ENCODE data around the gene DMGDH.
A peak's percentile ranks its signal among the peaks of the same experiment; 100 is the strongest.

The DMGDH gene

DNA sequence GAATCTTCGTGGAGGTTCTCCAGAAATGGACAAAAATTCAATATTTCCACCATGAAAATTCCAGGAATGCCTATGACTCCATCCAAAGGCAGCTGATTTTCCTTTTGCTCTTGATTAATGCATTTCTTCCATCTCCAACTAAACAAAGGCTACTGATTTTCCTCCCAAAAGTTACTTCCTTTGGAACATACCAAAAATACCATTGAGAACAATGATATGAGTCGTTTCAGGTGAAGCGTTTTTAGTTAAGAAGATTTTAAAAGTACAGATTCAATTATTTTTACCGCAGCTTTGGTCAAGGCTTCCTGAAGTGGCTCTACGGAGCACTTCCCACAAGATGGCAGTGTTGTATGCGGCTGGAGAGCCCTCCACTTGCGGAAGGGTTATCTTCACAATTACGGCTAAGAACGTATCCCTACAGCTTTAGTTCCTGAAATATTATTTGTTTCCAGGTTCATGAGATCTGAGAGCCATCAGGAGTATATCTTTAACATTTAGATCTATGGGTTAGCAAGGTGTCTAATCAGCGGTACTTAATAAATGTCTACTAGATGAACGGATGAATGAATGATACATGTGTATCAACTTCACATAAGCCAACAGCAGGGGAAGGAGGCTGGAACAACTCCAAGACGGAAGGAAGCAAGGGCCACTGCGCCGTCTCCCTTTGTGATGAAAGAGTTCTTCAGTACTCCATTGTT lies 48.5 kb downstream of the DMGDH start:
- Mint-ChIP-seq H3K9me3 (no peaks in the 10 kb centered on the region), H3K27ac (peak overlapping the region in 1 of 3 experiments; percentile 49), H3K4me1 (peaks cover 26% of the 10 kb centered on the region), H3K27me3 (ENCODE audit: low read depth) (peaks cover 30% of the 10 kb centered on the region), H3K4me3 (peak overlapping the region; percentile 20 to 39 (median 36)), H3K36me3 (ENCODE audit: low read depth) (no peaks in the 10 kb centered on the region)
- TF ChIP-seq, protein P1, sequence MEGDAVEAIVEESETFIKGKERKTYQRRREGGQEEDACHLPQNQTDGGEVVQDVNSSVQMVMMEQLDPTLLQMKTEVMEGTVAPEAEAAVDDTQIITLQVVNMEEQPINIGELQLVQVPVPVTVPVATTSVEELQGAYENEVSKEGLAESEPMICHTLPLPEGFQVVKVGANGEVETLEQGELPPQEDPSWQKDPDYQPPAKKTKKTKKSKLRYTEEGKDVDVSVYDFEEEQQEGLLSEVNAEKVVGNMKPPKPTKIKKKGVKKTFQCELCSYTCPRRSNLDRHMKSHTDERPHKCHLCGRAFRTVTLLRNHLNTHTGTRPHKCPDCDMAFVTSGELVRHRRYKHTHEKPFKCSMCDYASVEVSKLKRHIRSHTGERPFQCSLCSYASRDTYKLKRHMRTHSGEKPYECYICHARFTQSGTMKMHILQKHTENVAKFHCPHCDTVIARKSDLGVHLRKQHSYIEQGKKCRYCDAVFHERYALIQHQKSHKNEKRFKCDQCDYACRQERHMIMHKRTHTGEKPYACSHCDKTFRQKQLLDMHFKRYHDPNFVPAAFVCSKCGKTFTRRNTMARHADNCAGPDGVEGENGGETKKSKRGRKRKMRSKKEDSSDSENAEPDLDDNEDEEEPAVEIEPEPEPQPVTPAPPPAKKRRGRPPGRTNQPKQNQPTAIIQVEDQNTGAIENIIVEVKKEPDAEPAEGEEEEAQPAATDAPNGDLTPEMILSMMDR (IDR thresholded peaks at IDR 0.05; ENCODE audit: unreplicated experiment in 3 of 3), result peak; percentile 86 to 94 (median 90)

DNA sequence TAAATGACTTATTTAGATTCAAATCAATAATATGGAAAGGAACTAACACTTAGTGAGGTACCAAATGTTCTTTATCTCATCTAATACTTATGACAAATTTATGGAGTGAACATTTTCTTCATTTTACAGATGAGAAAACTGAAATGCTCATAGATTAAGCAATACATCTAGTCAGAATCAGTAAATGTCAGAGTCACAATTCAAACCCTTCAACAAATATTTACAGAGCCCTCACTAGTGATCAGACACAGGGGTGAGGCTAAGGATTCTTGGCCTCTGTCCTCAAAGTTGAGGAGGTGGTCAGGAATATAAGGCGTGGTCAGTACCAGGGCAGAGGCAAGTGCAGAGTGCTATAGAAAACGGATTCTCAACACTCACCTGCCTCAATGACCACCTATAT lies 54.8 kb downstream of the DMGDH start:
- Mint-ChIP-seq H3K9me3 (peaks cover 11% of the 10 kb centered on the region), H3K27me3 (ENCODE audit: low read depth) (peaks cover 8% of the 10 kb centered on the region), H3K36me3 (ENCODE audit: low read depth) (no peaks in the 10 kb centered on the region), H3K4me3 (no peak overlapping the region), H3K4me1 (no peaks in the 10 kb centered on the region), H3K27ac (no peak overlapping the region)
- TF ChIP-seq, protein P1 (IDR thresholded peaks at IDR 0.05; ENCODE audit: unreplicated experiment in 3 of 3), result no peak

DNA sequence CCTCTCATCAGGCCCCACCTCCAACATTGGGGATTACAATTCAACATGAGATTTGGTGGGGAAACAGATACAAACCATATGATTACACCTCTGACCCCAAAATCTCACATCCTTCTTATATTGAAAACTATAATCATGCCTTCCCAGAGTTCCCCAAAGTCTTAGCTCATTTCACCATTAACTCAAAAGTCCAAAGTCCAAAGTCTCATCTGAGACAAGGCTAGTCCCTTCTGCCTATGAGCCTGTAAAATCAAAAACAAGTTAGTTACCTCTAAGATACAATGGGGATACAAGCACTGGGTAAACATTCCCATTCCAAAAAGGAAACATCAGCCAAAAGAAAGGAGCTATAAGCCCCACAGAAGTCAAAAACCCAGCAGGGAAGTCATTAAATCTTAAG lies 57.6 kb downstream of the DMGDH start:
- Mint-ChIP-seq H3K9me3 (peaks cover 11% of the 10 kb centered on the region), H3K4me3 (no peak overlapping the region), H3K36me3 (ENCODE audit: low read depth) (no peaks in the 10 kb centered on the region), H3K27me3 (ENCODE audit: low read depth) (no peaks in the 10 kb centered on the region), H3K27ac (no peak overlapping the region), H3K4me1 (no peaks in the 10 kb centered on the region)
- TF ChIP-seq, protein P1 (IDR thresholded peaks at IDR 0.05; ENCODE audit: unreplicated experiment in 3 of 3), result no peak

DNA sequence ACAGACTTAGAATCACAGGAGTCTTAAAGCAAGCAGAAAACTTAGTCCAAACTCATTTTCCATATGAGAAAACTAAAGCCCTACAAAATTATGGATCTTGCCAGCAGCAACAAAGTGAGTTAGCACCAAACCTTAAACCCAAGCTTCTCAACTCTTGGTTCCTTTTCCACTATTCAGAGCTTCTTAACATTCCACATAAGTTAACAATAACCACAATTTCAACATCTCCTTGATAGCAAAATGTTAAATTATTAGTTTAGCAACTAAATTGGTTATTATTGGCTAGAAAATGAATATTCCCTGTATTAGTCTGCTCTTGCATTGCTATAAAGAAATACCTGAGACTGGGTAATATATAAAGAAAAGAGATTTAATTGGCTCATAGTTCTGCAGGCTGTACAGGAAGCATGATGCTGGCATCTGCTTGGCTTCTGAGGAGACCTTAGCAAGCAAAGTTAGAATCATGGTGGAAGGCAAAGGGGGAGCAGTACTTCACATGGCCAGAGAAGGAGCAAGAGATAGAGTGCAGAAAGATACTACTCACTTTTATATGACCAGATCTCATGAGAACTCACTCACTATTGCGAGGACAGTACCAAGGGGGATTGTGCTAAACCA lies 58.1 kb downstream of the DMGDH start:
- Mint-ChIP-seq H3K4me1 (no peaks in the 10 kb centered on the region), H3K9me3 (peaks cover 11% of the 10 kb centered on the region), H3K36me3 (ENCODE audit: low read depth) (no peaks in the 10 kb centered on the region), H3K4me3 (no peak overlapping the region), H3K27ac (no peak overlapping the region), H3K27me3 (ENCODE audit: low read depth) (no peaks in the 10 kb centered on the region)
- TF ChIP-seq, protein P1 (IDR thresholded peaks at IDR 0.05; ENCODE audit: unreplicated experiment in 3 of 3), result no peak

DNA sequence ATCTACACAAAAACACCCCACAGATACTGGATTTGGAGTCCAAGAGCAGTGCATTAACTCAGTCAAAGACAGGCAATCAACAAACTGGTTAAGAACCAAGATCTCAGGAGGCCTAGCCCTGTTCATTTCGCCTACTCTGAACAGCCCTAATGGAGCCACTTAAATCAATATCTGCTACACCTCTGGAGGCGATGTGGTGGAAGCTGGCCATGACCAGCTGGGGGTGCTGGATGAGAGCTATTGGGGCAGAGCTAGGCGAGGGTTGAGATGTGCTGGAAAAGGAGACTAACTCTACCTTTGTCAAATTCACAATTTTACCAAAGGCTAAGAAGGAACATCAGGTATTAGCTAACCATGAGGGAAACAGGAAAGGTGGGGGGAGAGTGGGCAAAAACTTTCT lies 61.1 kb downstream of the DMGDH start:
- TF ChIP-seq, protein P1 (IDR thresholded peaks at IDR 0.05; ENCODE audit: unreplicated experiment in 3 of 3), result no peak
- H3K4me1 Mint-ChIP-seq, result no peaks in the 10 kb centered on the region
- H3K9me3 Mint-ChIP-seq, result peaks cover 8% of the 10 kb centered on the region
- H3K36me3 Mint-ChIP-seq (ENCODE audit: low read depth), result no peaks in the 10 kb centered on the region
- H3K27ac Mint-ChIP-seq, result no peak overlapping the region
- no peak overlapping the region for H3K4me3 Mint-ChIP-seq
- H3K27me3 Mint-ChIP-seq (ENCODE audit: low read depth), result no peaks in the 10 kb centered on the region

DNA sequence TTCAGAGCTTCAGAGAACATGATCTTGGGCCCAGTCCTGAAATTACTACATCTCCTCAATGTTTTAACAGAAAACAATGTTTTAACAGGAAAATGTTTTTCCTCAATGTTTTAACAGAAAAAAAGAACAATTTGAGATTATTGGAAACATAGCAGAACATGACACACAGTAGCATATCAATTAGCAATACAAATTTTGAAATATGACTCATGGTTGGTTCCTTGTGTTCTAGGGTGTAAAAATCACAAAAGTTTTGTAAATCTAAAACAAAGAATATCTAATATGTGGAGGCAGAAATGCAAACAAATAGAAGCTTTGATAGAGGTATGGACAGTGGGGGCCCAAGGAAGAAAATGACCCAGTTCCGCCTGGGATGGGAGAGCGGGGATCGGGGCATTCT lies 61.6 kb downstream of the DMGDH start:
- H3K27me3 Mint-ChIP-seq (ENCODE audit: low read depth), result peaks cover 3% of the 10 kb centered on the region
- TF ChIP-seq, protein P1 (IDR thresholded peaks at IDR 0.05; ENCODE audit: unreplicated experiment in 3 of 3), result no peak
- H3K36me3 Mint-ChIP-seq (ENCODE audit: low read depth), result no peaks in the 10 kb centered on the region
- no peaks in the 10 kb centered on the region for H3K4me1 Mint-ChIP-seq
- peaks cover 3% of the 10 kb centered on the region for H3K9me3 Mint-ChIP-seq
- H3K27ac Mint-ChIP-seq, result no peak overlapping the region
- no peak overlapping the region for H3K4me3 Mint-ChIP-seq
